HEK293 (cell line): ENCODE results near the gene ADK.

Source experiments
- GFI1B ChIP-seq: fragments of 450-650 bp; formaldehyde crosslinking; IDR thresholded peaks from 2 replicates; pipeline ENCODE4 v1.5.1; 2016; ENCODE audit warnings: missing biosample characterization, missing genetic modification characterization
- MEIS1 ChIP-seq: sonication (generic); formaldehyde crosslinking; IDR thresholded peaks from 2 replicates; pipeline ENCODE4 v1.8.1; 2022; ENCODE audit warnings: missing genetic modification reagents, mild to moderate bottlenecking, borderline replicate concordance
- OVOL3 ChIP-seq: fragments of 450-650 bp; formaldehyde crosslinking; IDR thresholded peaks from 2 replicates; pipeline ENCODE4 v1.5.1; 2016; ENCODE audit warnings: missing biosample characterization, missing genetic modification characterization
- TRIM28 ChIP-seq: IDR thresholded peaks from 2 replicates; pipeline ENCODE4 v1.6.1; 2011; ENCODE audit warnings: low read length, control low read depth, borderline replicate concordance
- WT1 ChIP-seq: fragments of 450-650 bp; formaldehyde crosslinking; IDR thresholded peaks from 2 replicates; pipeline ENCODE4 v1.5.1; 2016; ENCODE audit warnings: missing biosample characterization, missing genetic modification characterization
- ZBTB11 ChIP-seq: fragments of 450-650 bp; formaldehyde crosslinking; conservative IDR thresholded peaks from 2 replicates; pipeline ENCODE4 v1.5.1; 2016; ENCODE audit warnings: low read depth, missing biosample characterization, missing genetic modification characterization
- ZEB2 ChIP-seq: fragments of 450-650 bp; formaldehyde crosslinking; IDR thresholded peaks from 2 replicates; pipeline ENCODE4 v1.5.1; 2016; ENCODE audit warnings: missing biosample characterization, missing genetic modification characterization
- ZNF132 ChIP-seq: fragments of 450-650 bp; formaldehyde crosslinking; IDR thresholded peaks from 2 replicates; pipeline ENCODE4 v1.5.1; 2017; ENCODE audit warnings: missing biosample characterization, missing genetic modification characterization, borderline replicate concordance
- ZNF274 ChIP-seq, 2 experiments: fragments of 200-500 bp in 1 of 2; fragments of 450-650 bp in 1 of 2; sonication (Bioruptor generic) in 1 of 2; formaldehyde crosslinking in 1 of 2; IDR thresholded peaks; 2 replicates each; pipeline versions ENCODE4 v1.5.1 to v1.6.1; 2014 to 2016; ENCODE audit warnings: borderline replicate concordance in 1 of 2, inconsistent platforms in 1 of 2, low read length in 1 of 2, missing biosample characterization in 1 of 2, missing genetic modification characterization in 1 of 2
- ZNF324 ChIP-seq: fragments of 450-650 bp; formaldehyde crosslinking; IDR thresholded peaks from 2 replicates; pipeline ENCODE4 v1.5.1; 2016; ENCODE audit warnings: missing biosample characterization, missing genetic modification characterization
- ZNF37A ChIP-seq: fragments of 450-650 bp; IDR thresholded peaks from 2 replicates; pipeline ENCODE4 v1.5.1; 2018; ENCODE audit warnings: missing biosample characterization, missing genetic modification characterization
- ZNF398 ChIP-seq: fragments of 450-650 bp; formaldehyde crosslinking; IDR thresholded peaks from 2 replicates; pipeline ENCODE4 v1.5.1; 2017; ENCODE audit warnings: missing biosample characterization, missing genetic modification characterization
- ZNF423 ChIP-seq: fragments of 450-650 bp; formaldehyde crosslinking; IDR thresholded peaks from 2 replicates; pipeline ENCODE4 v1.5.1; 2016; ENCODE audit warnings: missing biosample characterization, missing genetic modification characterization
- ZNF48 ChIP-seq: fragments of 450-650 bp; formaldehyde crosslinking; IDR thresholded peaks from 2 replicates; pipeline ENCODE4 v1.5.1; 2016; ENCODE audit warnings: missing biosample characterization, missing genetic modification characterization
- ZNF529 ChIP-seq: fragments of 450-650 bp; formaldehyde crosslinking; IDR thresholded peaks from 2 replicates; pipeline ENCODE4 v1.5.1; 2017; ENCODE audit warnings: missing genetic modification characterization, missing biosample characterization; ENCODE audit not compliant: insufficient replicate concordance
- ZNF549 ChIP-seq: fragments of 450-650 bp; IDR thresholded peaks from 2 replicates; pipeline ENCODE4 v1.5.1; 2018; ENCODE audit warnings: missing biosample characterization, missing genetic modification characterization, mild to moderate bottlenecking, inconsistent platforms, moderate library complexity
- ZNF747 ChIP-seq: fragments of 450-650 bp; formaldehyde crosslinking; IDR thresholded peaks from 2 replicates; pipeline ENCODE4 v1.5.1; 2016; ENCODE audit warnings: missing biosample characterization, missing genetic modification characterization
- ZNF791 ChIP-seq: fragments of 450-650 bp; formaldehyde crosslinking; IDR thresholded peaks from 2 replicates; pipeline ENCODE4 v1.5.1; 2016; ENCODE audit warnings: missing biosample characterization, missing genetic modification characterization
- ZNF837 ChIP-seq: fragments of 450-650 bp; formaldehyde crosslinking; IDR thresholded peaks from 2 replicates; pipeline ENCODE4 v1.5.1; 2016; ENCODE audit warnings: missing biosample characterization, missing genetic modification characterization
- TF ChIP-seq, protein P1 (sequence below): fragments of 450-650 bp; formaldehyde crosslinking; IDR thresholded peaks from 2 replicates; pipeline ENCODE4 v1.5.1; 2016; ENCODE audit warnings: missing biosample characterization, missing genetic modification characterization, borderline replicate concordance
- TF ChIP-seq, protein P2 (sequence below): fragments of 450-650 bp; formaldehyde crosslinking; conservative IDR thresholded peaks from 2 replicates; pipeline ENCODE4 v1.5.1; 2016; ENCODE audit warnings: low read depth, missing biosample characterization, missing genetic modification characterization
- TF ChIP-seq, protein P3 (sequence below): fragments of 450-650 bp; formaldehyde crosslinking; IDR thresholded peaks from 2 replicates; pipeline ENCODE4 v1.5.1; 2017; ENCODE audit warnings: missing biosample characterization, missing genetic modification characterization
- TF ChIP-seq, protein P4 (sequence below): fragments of 450-650 bp; formaldehyde crosslinking; IDR thresholded peaks from 2 replicates; pipeline ENCODE4 v1.5.1; 2016; ENCODE audit warnings: missing biosample characterization, missing genetic modification characterization

Gene ADK

GRCh38 chr10:74589226-74589673 is 438.2 kb downstream of the ADK start (continued):
- TF ChIP-seq, protein P1, sequence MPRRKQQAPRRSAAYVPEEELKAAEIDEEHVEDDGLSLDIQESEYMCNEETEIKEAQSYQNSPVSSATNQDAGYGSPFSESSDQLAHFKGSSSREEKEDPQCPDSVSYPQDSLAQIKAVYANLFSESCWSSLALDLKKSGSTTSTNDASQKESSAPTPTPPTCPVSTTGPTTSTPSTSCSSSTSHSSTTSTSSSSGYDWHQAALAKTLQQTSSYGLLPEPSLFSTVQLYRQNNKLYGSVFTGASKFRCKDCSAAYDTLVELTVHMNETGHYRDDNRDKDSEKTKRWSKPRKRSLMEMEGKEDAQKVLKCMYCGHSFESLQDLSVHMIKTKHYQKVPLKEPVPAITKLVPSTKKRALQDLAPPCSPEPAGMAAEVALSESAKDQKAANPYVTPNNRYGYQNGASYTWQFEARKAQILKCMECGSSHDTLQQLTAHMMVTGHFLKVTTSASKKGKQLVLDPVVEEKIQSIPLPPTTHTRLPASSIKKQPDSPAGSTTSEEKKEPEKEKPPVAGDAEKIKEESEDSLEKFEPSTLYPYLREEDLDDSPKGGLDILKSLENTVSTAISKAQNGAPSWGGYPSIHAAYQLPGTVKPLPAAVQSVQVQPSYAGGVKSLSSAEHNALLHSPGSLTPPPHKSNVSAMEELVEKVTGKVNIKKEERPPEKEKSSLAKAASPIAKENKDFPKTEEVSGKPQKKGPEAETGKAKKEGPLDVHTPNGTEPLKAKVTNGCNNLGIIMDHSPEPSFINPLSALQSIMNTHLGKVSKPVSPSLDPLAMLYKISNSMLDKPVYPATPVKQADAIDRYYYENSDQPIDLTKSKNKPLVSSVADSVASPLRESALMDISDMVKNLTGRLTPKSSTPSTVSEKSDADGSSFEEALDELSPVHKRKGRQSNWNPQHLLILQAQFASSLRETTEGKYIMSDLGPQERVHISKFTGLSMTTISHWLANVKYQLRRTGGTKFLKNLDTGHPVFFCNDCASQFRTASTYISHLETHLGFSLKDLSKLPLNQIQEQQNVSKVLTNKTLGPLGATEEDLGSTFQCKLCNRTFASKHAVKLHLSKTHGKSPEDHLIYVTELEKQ, result peak; percentile 93
- TF ChIP-seq ZNF274 (IDR thresholded peaks at IDR 0.05; ENCODE audit: low read length) (no peak), ZNF274 (tag by site-specific recombination; IDR thresholded peaks at IDR 0.05; ENCODE audit: borderline replicate concordance) (no peak), ZNF48 (tag by site-specific recombination) (no peak), MEIS1 (0 out of 2 replicates have a peak, but pooled peaks have one; percentile 63), ZNF398 (no peak), ZBTB11 (tag by site-specific recombination) (no peak), ZNF423 (tag by site-specific recombination) (peak; percentile 85), WT1 (tag by site-specific recombination) (peak; percentile 64), ZNF837 (tag by site-specific recombination) (no peak), ZEB2 (tag by site-specific recombination) (peak; percentile 91), ZNF37A (tag by site-specific recombination) (no peak), GFI1B (tag by site-specific recombination) (no peak), ZNF324 (tag by site-specific recombination) (0 out of 2 replicates have a peak, but pooled peaks have one; percentile 13), OVOL3 (tag by site-specific recombination) (no peak), ZNF747 (tag by site-specific recombination) (no peak), ZNF529 (no peak), TRIM28 (peak; percentile 55; the same call in 1 of the 2 replicates), ZNF549 (tag by site-specific recombination) (no peak), ZNF791 (no peak), ZNF132 (tag by site-specific recombination) (no peak)
- TF ChIP-seq, protein P2, sequence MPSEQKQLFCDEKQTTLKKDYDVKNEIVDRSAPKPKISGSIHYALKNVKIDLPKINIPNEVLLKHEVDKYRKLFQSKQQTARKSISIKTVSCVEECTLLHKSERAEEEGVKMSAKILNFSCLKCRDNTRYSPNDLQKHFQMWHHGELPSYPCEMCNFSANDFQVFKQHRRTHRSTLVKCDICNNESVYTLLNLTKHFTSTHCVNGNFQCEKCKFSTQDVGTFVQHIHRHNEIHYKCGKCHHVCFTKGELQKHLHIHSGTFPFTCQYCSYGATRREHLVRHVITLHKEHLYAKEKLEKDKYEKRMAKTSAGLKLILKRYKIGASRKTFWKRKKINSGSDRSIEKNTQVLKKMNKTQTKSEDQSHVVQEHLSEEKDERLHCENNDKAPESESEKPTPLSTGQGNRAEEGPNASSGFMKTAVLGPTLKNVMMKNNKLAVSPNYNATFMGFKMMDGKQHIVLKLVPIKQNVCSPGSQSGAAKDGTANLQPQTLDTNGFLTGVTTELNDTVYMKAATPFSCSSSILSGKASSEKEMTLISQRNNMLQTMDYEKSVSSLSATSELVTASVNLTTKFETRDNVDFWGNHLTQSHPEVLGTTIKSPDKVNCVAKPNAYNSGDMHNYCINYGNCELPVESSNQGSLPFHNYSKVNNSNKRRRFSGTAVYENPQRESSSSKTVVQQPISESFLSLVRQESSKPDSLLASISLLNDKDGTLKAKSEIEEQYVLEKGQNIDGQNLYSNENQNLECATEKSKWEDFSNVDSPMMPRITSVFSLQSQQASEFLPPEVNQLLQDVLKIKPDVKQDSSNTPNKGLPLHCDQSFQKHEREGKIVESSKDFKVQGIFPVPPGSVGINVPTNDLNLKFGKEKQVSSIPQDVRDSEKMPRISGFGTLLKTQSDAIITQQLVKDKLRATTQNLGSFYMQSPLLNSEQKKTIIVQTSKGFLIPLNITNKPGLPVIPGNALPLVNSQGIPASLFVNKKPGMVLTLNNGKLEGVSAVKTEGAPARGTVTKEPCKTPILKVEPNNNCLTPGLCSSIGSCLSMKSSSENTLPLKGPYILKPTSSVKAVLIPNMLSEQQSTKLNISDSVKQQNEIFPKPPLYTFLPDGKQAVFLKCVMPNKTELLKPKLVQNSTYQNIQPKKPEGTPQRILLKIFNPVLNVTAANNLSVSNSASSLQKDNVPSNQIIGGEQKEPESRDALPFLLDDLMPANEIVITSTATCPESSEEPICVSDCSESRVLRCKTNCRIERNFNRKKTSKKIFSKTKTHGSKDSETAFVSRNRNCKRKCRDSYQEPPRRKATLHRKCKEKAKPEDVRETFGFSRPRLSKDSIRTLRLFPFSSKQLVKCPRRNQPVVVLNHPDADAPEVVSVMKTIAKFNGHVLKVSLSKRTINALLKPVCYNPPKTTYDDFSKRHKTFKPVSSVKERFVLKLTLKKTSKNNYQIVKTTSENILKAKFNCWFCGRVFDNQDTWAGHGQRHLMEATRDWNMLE (tag by site-specific recombination), result no peak
- TF ChIP-seq, protein P3, sequence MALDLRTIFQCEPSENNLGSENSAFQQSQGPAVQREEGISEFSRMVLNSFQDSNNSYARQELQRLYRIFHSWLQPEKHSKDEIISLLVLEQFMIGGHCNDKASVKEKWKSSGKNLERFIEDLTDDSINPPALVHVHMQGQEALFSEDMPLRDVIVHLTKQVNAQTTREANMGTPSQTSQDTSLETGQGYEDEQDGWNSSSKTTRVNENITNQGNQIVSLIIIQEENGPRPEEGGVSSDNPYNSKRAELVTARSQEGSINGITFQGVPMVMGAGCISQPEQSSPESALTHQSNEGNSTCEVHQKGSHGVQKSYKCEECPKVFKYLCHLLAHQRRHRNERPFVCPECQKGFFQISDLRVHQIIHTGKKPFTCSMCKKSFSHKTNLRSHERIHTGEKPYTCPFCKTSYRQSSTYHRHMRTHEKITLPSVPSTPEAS (tag by site-specific recombination), result no peak
- TF ChIP-seq, protein P4, sequence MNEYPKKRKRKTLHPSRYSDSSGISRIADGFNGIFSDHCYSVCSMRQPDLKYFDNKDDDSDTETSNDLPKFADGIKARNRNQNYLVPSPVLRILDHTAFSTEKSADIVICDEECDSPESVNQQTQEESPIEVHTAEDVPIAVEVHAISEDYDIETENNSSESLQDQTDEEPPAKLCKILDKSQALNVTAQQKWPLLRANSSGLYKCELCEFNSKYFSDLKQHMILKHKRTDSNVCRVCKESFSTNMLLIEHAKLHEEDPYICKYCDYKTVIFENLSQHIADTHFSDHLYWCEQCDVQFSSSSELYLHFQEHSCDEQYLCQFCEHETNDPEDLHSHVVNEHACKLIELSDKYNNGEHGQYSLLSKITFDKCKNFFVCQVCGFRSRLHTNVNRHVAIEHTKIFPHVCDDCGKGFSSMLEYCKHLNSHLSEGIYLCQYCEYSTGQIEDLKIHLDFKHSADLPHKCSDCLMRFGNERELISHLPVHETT, result peak; percentile 75
